GM12878 (cell line): Measurements from ENCODE around the gene CPD.

ENCODE experiments used
- CTCF ChIP-seq, 3 experiments: IDR thresholded peaks in 2 of 3; conservative IDR thresholded peaks in 1 of 3; 2 replicates each; pipeline ENCODE4 v1.5.1; 2011; ENCODE audit warnings: low read depth in 3 of 3, low read length in 3 of 3, mild to moderate bottlenecking in 3 of 3, control low read depth in 2 of 3, moderate library complexity in 2 of 3, inconsistent platforms in 1 of 3, mixed read lengths in 1 of 3; ENCODE audit not compliant: control insufficient read depth in 2 of 3, insufficient read depth in 1 of 3; ENCODE audit errors: extremely low read depth in 1 of 3
- STAT3 ChIP-seq: IDR thresholded peaks from 2 replicates; pipeline ENCODE4 v1.6.1; 2011; ENCODE audit warnings: low read depth, low read length, improper control_type of control experiment
- ZBTB33 ChIP-seq: fragments of 450-650 bp; IDR thresholded peaks from 2 replicates; pipeline ENCODE4 v1.6.1; 2017; ENCODE audit warnings: mild to moderate bottlenecking

GRCh38 chr17:30503558-30503957 is 124.8 kb downstream of the CPD start:
- TF ChIP-seq CTCF (IDR thresholded peaks at IDR 0.05 in 2 of 3, conservative IDR thresholded peaks at IDR 0.05 in 1 of 3; ENCODE audit: control insufficient read depth in 2 of 3, extremely low read depth in 1 of 3, insufficient read depth in 1 of 3, low read depth in 3 of 3, low read length in 3 of 3) (no peak), STAT3 (no peak), ZBTB33 (no peak)
